ENCODE data around the gene AP5B1. TPM values are rescaled to one million over a fixed set of nuclear protein-coding genes. Genes with fewer than 3 reads are reported as not detected.

Gene AP5B1
- total and polyA plus RNA-seq, 2 of the 8 experiments (the other 6 are each of a cell fraction or from before 2014, with no cell fraction given), result 7.6 to 10.0 TPM

GRCh38 chr11:65771589-65772112 lies 9.1 kb downstream of the AP5B1 start:
- H3K36me3 ChIP-seq (ENCODE audit: control insufficient read depth in 2 of 4, insufficient read depth in 4 of 4, low read length in 3 of 4), result no peaks in the 10 kb centered on the region
- H3K9ac ChIP-seq (replicated peaks in 1 of 4; ENCODE audit: extremely low read depth in 1 of 4, low read depth in 3 of 4, low read length in 3 of 4), result no peak overlapping the region
- H2AK5ac ChIP-seq (ENCODE audit: low read depth, low read length), result no peak overlapping the region
- H2BK15ac ChIP-seq (ENCODE audit: low read length), result no peak overlapping the region
- no peak overlapping the region for H2BK20ac ChIP-seq (ENCODE audit: low read length)
- no peak overlapping the region for H4K91ac ChIP-seq (replicated peaks; ENCODE audit: insufficient read length, low read length)
- WGBS, 2 experiments (ENCODE audit: extremely low coverage in 1 of 2, insufficient coverage in 1 of 2, insufficient read length in 1 of 2, insufficient replicate concordance in 2 of 2, low coverage in 1 of 2, low lambda C conversion rate in 2 of 2, missing lambda C conversion rate in 1 of 2), result 83% methylated on average over 6 of the region's 6 CpGs; no CpG with 5 or more reads in 1 of the 2 experiments
- POLR2A ChIA-PET (ENCODE audit: partially characterized antibody), result no interaction called here
- H2BK120ac ChIP-seq (replicated peaks; ENCODE audit: low read depth, low read length), result no peak overlapping the region
- DNase-seq (ENCODE audit: low read depth in 1 of 2, low spot score in 2 of 2) (no peak), FAIRE-seq (no peak)
- H3K4me2 ChIP-seq (ENCODE audit: insufficient read depth in 1 of 2, low read depth in 2 of 2, low read length in 2 of 2), result no peak overlapping the region
- TF ChIP-seq NRF1 (IDR thresholded peaks at IDR 0.05; ENCODE audit: low read depth, low read length) (no peak), ASH2L (IDR thresholded peaks at IDR 0.05; ENCODE audit: low read length) (no peak)
- H3K23ac ChIP-seq (ENCODE audit: insufficient read length), result no peak overlapping the region
- no peaks in the 10 kb centered on the region for H3K79me1 ChIP-seq (ENCODE audit: low read depth, low read length)
- H3K23me2 ChIP-seq (ENCODE audit: low read depth, low read length), result no peaks in the 10 kb centered on the region
- H3K79me2 ChIP-seq (ENCODE audit: control insufficient read depth in 1 of 2, insufficient read depth in 2 of 2, low read length in 2 of 2), result no peaks in the 10 kb centered on the region; a peak in 1 of 4 replicates
- H3K56ac ChIP-seq (replicated peaks; ENCODE audit: insufficient read length, low read depth, low read length), result no peak overlapping the region
- H4K20me1 ChIP-seq (replicated peaks in 1 of 2; ENCODE audit: control insufficient read depth in 1 of 2, insufficient read depth in 2 of 2, low read length in 2 of 2), result peaks cover 0 to 1% of the 10 kb centered on the region in 2 experiments
- H3K18ac ChIP-seq (ENCODE audit: extremely low read depth, low read length), result no peak overlapping the region
- no peak overlapping the region for H4K8ac ChIP-seq (ENCODE audit: extremely low read depth, insufficient read depth, low read length)
- H3K27ac ChIP-seq (ENCODE audit: low read depth, low read length), result no peak overlapping the region
- no peaks in the 10 kb centered on the region for H3K27me3 ChIP-seq (replicated peaks in 1 of 4; ENCODE audit: control insufficient read depth in 3 of 4, extremely low read depth in 1 of 4, insufficient read depth in 3 of 4, low read length in 3 of 4)
- H3K14ac ChIP-seq (ENCODE audit: insufficient read length), result no peak overlapping the region
- no peak overlapping the region for H4K5ac ChIP-seq (ENCODE audit: insufficient read length, low read depth, low read length)
- H3K9me3 ChIP-seq (ENCODE audit: insufficient read depth in 2 of 2, low read depth in 1 of 2, low read length in 1 of 2), result peaks cover 0 to 2% of the 10 kb centered on the region in 2 experiments; a peak in 1 of 4 replicates
- no peak overlapping the region for H2BK5ac ChIP-seq (ENCODE audit: low read depth, low read length)
- no peak overlapping the region for H3K4ac ChIP-seq (replicated peaks; ENCODE audit: insufficient read length, low read depth, low read length)
- no peak overlapping the region for H2AFZ ChIP-seq (ENCODE audit: low read length)
- H2BK12ac ChIP-seq (ENCODE audit: low read depth, low read length), result no peak overlapping the region
- no peak overlapping the region for H3K4me3 ChIP-seq (ENCODE audit: extremely low read depth in 1 of 4, insufficient read depth in 2 of 4, low read depth in 3 of 4, low read length in 4 of 4)
- CTCF ChIA-PET (ENCODE audit: partially characterized antibody), result interaction anchor here (0.7 to 13.2 kb wide), 9 partner anchors 8 to 117 kb away, joined by 3 to 347 read pairs (median 6); partner anchors contain the start of genes AP5B1, FIBP and MUS81
- no peaks in the 10 kb centered on the region for H3K4me1 ChIP-seq (replicated peaks in 1 of 4; ENCODE audit: control insufficient read depth in 3 of 4, insufficient read depth in 4 of 4, low read length in 3 of 4)
